OCI-LY1 (cell line): Measurements from ENCODE around the gene PRPF6.

Experiments used
- H2AFZ ChIP-seq: fragments of 200-600 bp; sonication (generic), shearing (Covaris generic); 2 replicates; pipeline ENCODE4 v1.6.0; 2014; ENCODE audit warnings: antibody characterized with exemption, mild to moderate bottlenecking, low read length
- H3F3A ChIP-seq: fragments of 200-600 bp; sonication (generic), shearing (Covaris generic); 2 replicates; pipeline ENCODE4 v1.6.0; 2014; ENCODE audit warnings: mild to moderate bottlenecking, antibody characterized with exemption, low read length, moderate library complexity; ENCODE audit not compliant: insufficient read depth
- H3K27ac ChIP-seq: fragments of 200-600 bp; sonication (generic); 2 replicates; pipeline ENCODE4 v1.5.1; 2014; ENCODE audit warnings: low read length, mixed run types, mild to moderate bottlenecking, low read depth; ENCODE audit not compliant: poor library complexity, severe bottlenecking
- H3K27me3 ChIP-seq: fragments of 200-600 bp; sonication (generic); 2 replicates; pipeline ENCODE4 v1.6.0; 2014; ENCODE audit warnings: antibody characterized with exemption, mild to moderate bottlenecking, low read length, moderate library complexity; ENCODE audit not compliant: insufficient read depth
- H3K36me3 ChIP-seq: fragments of 200-600 bp; sonication (generic); 2 replicates; pipeline ENCODE4 v1.6.1; 2014; ENCODE audit warnings: mild to moderate bottlenecking, antibody characterized with exemption, low read length, moderate library complexity, mixed read lengths; ENCODE audit not compliant: insufficient read depth
- H3K4me1 ChIP-seq: fragments of 200-600 bp; sonication (generic); 2 replicates; pipeline ENCODE4 v1.5.1; 2014; ENCODE audit warnings: mild to moderate bottlenecking, low read length, moderate library complexity; ENCODE audit not compliant: insufficient read depth, severe bottlenecking
- H3K4me2 ChIP-seq: fragments of 200-600 bp; sonication (generic), shearing (Covaris generic); 2 replicates; pipeline ENCODE4 v1.6.1; 2014; ENCODE audit warnings: low read length
- H3K4me3 ChIP-seq: fragments of 200-600 bp; sonication (generic); 2 replicates; pipeline ENCODE4 v1.5.1; 2014; ENCODE audit warnings: low read length, low read depth, mild to moderate bottlenecking, mixed read lengths; ENCODE audit not compliant: poor library complexity, severe bottlenecking
- H3K79me2 ChIP-seq: fragments of 200-600 bp; shearing (Covaris generic); 2 replicates; pipeline ENCODE4 v1.6.1; 2016; ENCODE audit warnings: mixed run types, low read length, mixed read lengths; ENCODE audit not compliant: insufficient read depth
- H3K9ac ChIP-seq: fragments of 200-600 bp; sonication (generic), shearing (Covaris generic); 2 replicates; pipeline ENCODE4 v1.6.1; 2014; ENCODE audit warnings: mild to moderate bottlenecking, low read length, mixed read lengths
- H3K9me2 ChIP-seq: fragments of 200-600 bp; sonication (generic), shearing (Covaris generic); 2 replicates; pipeline ENCODE4 v1.6.1; 2014; ENCODE audit warnings: low read depth, mild to moderate bottlenecking, low read length, mixed read lengths
- H3K9me3 ChIP-seq: fragments of 200-600 bp; shearing (Covaris generic); 2 replicates; pipeline ENCODE4 v1.6.1; 2014; ENCODE audit warnings: low read length, mixed read lengths
- H4K20me1 ChIP-seq: fragments of 200-600 bp; sonication (generic), shearing (Covaris generic); 2 replicates; pipeline ENCODE4 v1.6.0; 2016; ENCODE audit warnings: mild to moderate bottlenecking, low read length; ENCODE audit not compliant: insufficient read depth
- EZH2 ChIP-seq: fragments of 200-600 bp; sonication (generic), shearing (Covaris generic); IDR thresholded peaks from 2 replicates; pipeline ENCODE4 v1.8.0; 2017; ENCODE audit warnings: borderline replicate concordance, mixed run types, mild to moderate bottlenecking, antibody characterized with exemption, low read length, moderate library complexity, mixed read lengths
- TF ChIP-seq, protein P1 (sequence below): fragments of 200-600 bp; sonication (generic), shearing (Covaris generic); IDR thresholded peaks from 2 replicates; pipeline ENCODE4 v1.5.1; 2017; ENCODE audit warnings: mild to moderate bottlenecking, antibody characterized with exemption, low read length, moderate library complexity, mixed read lengths

PRPF6 gene

DNA sequence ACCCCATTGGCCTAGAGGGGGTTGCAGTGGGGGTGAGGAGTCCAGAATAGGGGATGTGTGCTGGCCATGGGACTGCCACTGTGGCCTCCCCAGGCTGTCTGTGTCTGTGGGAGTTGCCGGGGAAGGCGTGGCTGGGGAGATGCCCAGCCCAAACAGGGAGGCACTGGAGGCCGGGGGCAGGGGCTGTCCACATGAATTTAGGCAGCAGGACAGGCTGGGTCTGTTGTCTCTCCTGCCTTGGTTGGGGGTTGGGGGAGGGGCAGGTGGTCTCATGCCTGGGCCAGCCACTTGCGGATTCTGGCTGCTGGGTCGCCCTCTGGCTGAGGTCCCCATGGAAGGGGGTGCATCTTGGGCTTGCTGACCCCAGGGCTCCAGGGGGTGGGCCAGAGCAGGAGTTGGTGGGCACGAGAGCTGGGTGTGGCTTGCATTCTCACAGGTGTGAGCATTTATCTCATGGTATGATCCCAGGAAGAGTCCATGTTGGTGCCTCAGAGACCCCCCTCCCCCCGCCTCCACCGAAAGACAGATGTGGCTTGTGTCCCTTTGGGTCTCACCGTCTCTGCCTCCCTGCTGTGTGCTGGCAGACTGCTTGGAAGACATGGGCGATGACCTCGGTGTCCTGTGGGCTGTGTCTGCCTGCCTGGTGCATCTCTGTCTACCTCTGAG, 64.5 kb downstream of the PRPF6 start:
- Histone ChIP-seq H3K27me3 (peaks cover 14% of the 10 kb centered on the region; the same call in 1 of the 2 replicates), H3K4me1 (peaks cover 10% of the 10 kb centered on the region), H3K79me2 (no peaks in the 10 kb centered on the region), H3F3A (no peaks in the 10 kb centered on the region), H3K9me2 (no peaks in the 10 kb centered on the region), H4K20me1 (no peaks in the 10 kb centered on the region), H2AFZ (no peak overlapping the region), H3K9me3 (no peaks in the 10 kb centered on the region), H3K9ac (no peak overlapping the region), H3K36me3 (no peaks in the 10 kb centered on the region), H3K4me3 (no peak overlapping the region), H3K4me2 (no peak overlapping the region), H3K27ac (no peak overlapping the region)
- TF ChIP-seq, protein P1, sequence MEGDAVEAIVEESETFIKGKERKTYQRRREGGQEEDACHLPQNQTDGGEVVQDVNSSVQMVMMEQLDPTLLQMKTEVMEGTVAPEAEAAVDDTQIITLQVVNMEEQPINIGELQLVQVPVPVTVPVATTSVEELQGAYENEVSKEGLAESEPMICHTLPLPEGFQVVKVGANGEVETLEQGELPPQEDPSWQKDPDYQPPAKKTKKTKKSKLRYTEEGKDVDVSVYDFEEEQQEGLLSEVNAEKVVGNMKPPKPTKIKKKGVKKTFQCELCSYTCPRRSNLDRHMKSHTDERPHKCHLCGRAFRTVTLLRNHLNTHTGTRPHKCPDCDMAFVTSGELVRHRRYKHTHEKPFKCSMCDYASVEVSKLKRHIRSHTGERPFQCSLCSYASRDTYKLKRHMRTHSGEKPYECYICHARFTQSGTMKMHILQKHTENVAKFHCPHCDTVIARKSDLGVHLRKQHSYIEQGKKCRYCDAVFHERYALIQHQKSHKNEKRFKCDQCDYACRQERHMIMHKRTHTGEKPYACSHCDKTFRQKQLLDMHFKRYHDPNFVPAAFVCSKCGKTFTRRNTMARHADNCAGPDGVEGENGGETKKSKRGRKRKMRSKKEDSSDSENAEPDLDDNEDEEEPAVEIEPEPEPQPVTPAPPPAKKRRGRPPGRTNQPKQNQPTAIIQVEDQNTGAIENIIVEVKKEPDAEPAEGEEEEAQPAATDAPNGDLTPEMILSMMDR = no peak
- no peak for TF ChIP-seq EZH2

DNA sequence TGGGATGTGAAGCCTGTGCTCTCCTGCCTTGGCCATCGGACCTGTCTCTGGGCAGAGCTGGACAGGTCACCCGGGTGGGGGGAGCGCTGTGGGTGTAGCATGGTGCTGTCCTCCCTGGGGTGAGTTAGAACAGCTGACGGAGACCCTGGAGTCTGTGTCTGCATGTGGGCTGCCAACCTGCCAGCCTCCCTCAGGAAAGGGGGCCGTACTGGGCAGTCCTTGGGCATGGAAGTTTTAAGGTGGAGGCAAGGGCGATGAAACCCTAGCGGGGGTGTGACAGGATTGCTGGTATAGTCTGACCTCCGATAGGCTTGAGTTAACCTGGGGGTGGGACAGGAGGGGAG, 66.1 kb downstream of the PRPF6 start:
- peaks cover 9% of the 10 kb centered on the region; the same call in 1 of the 2 replicates for H3K27me3 ChIP-seq
- H3K9me3 ChIP-seq = no peaks in the 10 kb centered on the region
- H4K20me1 ChIP-seq = no peaks in the 10 kb centered on the region
- no peaks in the 10 kb centered on the region for H3K36me3 ChIP-seq
- peaks cover 4% of the 10 kb centered on the region for H3K4me1 ChIP-seq
- H3K27ac ChIP-seq = no peak overlapping the region
- H3K4me2 ChIP-seq = no peak overlapping the region
- no peaks in the 10 kb centered on the region for H3F3A ChIP-seq
- H3K79me2 ChIP-seq = no peaks in the 10 kb centered on the region
- TF ChIP-seq, protein P1 = no peak
- TF ChIP-seq EZH2 = no peak
- no peak overlapping the region for H3K4me3 ChIP-seq
- no peak overlapping the region for H2AFZ ChIP-seq
- H3K9me2 ChIP-seq = no peaks in the 10 kb centered on the region
- H3K9ac ChIP-seq = no peak overlapping the region

DNA sequence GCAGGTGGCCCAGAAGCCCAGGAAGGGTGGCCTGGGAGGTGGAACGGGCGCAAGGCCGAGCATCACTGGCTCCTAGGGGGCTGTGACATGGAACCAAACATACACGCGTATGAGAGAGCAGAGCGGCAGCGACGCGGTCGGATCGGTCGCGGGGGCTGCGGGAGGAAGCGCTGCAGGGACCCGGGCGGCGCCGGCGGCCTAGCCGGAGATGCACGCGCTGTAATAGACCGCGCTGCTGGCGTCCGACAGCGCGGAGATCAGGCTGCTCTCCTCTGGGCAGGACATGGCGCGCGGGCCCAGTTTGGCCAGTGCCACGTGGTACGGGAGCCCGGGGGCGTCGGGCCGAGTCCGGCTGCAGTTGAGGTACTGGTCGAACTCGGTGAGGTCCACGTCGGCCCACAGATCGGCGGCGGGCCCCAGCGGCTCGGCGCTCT, 67.1 kb downstream of the PRPF6 start:
- H3K4me2 ChIP-seq = no peak overlapping the region
- H3K27me3 ChIP-seq = peaks cover 15% of the 10 kb centered on the region; the same call in 1 of the 2 replicates
- no peak overlapping the region for H3K4me3 ChIP-seq
- H3K9me3 ChIP-seq = no peaks in the 10 kb centered on the region
- no peak overlapping the region for H2AFZ ChIP-seq
- H3K9ac ChIP-seq = no peak overlapping the region
- no peaks in the 10 kb centered on the region for H3K36me3 ChIP-seq
- H4K20me1 ChIP-seq = no peaks in the 10 kb centered on the region
- H3K9me2 ChIP-seq = no peaks in the 10 kb centered on the region
- no peaks in the 10 kb centered on the region for H3K4me1 ChIP-seq
- no peaks in the 10 kb centered on the region for H3K79me2 ChIP-seq
- TF ChIP-seq, protein P1 = no peak
- no peak for TF ChIP-seq EZH2
- H3K27ac ChIP-seq = no peak overlapping the region
- no peaks in the 10 kb centered on the region for H3F3A ChIP-seq
